GM12801 (cell line): ENCODE data around the gene TARM1.

Experiments used
- TF ChIP-seq, protein P1 (sequence below): IDR thresholded peaks from one replicate; pipeline ENCODE4 v1.5.1; 2011; ENCODE audit warnings: control low read depth; ENCODE audit not compliant: insufficient read length; ENCODE audit errors: extremely low read depth

Gene TARM1

DNA sequence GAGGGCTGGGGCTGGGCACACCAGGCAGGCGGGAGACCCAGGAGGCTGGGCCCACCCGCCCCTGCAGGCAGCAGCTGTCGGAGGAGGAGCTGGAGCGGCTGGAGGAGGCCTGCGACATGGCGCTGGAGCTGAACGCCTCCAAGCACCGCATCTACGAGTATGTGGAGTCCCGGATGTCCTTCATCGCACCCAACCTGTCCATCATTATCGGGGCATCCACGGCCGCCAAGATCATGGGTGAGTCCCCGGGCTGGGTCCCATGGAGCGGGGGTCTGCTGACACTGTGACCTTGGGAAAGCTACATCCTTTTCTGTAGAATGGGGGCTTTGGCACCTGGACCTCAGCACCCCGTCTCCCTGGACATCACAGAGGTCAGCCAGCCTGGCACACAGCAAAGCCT, 42.5 kb upstream of the TARM1 start:
- TF ChIP-seq, protein P1, sequence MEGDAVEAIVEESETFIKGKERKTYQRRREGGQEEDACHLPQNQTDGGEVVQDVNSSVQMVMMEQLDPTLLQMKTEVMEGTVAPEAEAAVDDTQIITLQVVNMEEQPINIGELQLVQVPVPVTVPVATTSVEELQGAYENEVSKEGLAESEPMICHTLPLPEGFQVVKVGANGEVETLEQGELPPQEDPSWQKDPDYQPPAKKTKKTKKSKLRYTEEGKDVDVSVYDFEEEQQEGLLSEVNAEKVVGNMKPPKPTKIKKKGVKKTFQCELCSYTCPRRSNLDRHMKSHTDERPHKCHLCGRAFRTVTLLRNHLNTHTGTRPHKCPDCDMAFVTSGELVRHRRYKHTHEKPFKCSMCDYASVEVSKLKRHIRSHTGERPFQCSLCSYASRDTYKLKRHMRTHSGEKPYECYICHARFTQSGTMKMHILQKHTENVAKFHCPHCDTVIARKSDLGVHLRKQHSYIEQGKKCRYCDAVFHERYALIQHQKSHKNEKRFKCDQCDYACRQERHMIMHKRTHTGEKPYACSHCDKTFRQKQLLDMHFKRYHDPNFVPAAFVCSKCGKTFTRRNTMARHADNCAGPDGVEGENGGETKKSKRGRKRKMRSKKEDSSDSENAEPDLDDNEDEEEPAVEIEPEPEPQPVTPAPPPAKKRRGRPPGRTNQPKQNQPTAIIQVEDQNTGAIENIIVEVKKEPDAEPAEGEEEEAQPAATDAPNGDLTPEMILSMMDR, result no peak

DNA sequence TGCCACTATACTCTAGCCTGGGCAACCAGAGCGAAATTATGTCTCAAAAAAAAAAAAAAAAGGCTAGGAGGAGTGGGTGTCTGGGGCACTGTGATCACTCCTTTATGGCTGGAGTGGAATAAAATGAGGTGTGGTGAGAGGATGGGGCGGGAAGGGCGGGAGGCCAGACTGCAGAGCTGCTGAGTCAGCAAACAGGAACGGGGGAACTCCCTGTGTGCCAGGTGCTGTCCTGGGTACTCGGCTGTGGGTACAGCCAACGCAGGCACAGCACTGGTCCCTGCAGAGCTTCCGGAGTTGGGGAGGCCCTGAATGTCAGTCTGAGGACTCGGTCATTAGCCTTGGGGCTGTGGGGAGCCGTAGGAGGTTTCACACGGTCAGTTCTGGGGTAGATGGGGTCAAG, 40.1 kb upstream of the TARM1 start:
- TF ChIP-seq, protein P1, result no peak

DNA sequence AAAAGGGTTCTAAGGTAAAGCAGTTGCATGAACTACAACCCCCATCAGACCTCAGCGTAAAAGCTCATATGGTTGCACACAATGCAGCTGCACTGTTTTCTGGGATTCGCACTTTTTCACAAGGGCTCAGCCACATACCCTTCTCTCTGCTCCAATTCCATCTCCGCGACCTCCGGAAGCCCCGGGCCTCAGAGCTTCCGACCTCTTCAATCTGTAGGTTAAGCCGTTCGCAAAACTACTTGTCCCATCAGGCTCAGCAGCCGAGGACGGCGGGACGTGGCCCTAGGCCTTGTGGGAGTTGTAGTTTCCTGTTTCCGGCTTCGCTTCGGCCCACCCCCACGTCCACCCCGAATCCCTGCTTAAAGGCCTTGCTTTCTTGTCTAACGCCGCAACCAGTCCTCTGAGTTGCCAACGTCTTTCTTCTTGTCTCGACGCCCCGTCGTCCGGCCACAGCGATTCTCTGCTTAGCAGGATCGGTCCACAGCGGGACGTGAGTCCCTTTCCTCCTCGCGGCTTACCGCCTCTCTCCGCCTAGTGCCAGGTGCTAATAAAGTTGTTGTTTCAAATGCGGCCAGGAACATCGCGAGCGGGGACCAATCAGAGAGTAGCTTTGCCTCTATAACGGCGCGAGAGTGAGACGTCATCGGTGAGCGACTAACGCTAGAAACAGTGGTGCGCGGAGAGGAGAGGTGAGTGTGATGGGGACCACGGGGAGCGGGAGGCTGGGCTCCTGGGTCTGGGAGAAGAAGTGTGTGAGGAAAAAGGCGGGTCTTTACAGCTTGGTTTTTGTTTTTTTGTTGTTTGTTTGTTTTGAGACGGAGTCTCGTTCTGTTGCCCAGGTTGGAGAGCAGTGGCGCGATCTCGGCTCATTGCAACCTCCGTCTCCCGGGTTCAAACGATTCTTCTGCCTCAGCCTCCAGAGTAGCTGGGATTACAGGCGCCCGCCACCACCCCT, 34.2 kb upstream of the TARM1 start, which contains the start of the genes PRPF31 and TFPT:
PRPF31 (plus strand) TSS at position 646 of the 955 bp plus-strand sequence. CDS start 2,525 bp downstream, outside the sequence.
TFPT (minus strand) TSS at position 549 of the 955 bp plus-strand sequence; CDS start at position 161, 388 bp downstream.
- TF ChIP-seq, protein P1, result no peak

DNA sequence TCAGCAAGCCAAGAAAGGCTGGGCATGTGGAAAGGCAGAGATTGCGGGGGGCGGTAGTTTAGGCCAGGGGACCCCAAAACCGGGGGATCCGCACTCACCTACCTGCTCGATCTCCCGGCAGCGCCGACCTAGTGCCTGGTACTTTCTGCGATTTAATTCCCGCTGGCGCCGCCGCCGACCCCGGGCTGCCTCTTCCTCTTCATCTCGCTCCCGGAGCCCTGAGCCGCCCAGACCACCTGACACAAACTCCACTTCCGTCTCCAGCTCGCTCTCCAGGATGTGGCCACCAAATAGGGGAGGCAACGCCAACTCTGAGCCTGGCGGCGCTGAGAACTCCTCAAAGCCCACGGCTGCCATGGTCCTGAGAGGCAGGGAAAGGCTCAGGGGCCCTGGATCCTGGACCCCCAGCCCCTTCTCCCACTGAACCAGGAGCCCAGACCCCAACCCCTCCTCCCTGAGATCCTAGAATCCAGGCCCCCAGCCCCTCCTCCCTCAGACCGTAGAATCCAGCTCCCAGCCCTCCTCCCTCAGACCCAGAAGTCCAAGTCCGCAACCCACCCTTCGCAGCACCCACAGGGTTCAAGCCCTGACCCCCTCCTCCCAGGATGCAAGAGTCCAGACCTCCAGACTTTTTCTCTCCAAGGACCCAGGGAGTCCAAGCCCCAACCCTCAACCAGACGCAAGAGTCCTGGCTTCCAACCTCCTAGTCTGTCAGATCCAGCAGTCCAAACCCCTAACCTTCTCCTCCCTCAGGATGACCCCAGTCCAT, 33.4 kb upstream of the TARM1 start:
- TF ChIP-seq, protein P1, result no peak

DNA sequence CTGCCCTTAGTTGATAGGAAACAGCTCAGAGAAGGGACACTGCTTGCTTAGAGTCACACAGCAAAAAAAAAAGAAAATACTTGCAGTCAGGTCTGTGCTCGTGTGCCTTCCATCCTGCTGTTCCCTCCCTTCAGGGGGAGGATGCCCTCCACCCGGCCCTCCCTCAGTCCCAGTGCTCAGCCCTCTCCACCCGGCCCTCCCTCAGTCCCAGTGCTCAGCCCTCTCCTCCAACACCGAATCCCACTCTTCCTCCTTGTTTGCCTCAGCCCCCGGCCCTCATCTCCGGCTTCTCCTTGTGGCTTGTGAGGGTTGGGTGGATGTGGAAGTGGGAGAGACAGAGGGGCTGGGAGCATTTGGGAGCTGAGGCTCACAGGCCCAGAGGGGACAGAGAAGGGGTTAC, 28.5 kb upstream of the TARM1 start:
- TF ChIP-seq, protein P1, result no peak

DNA sequence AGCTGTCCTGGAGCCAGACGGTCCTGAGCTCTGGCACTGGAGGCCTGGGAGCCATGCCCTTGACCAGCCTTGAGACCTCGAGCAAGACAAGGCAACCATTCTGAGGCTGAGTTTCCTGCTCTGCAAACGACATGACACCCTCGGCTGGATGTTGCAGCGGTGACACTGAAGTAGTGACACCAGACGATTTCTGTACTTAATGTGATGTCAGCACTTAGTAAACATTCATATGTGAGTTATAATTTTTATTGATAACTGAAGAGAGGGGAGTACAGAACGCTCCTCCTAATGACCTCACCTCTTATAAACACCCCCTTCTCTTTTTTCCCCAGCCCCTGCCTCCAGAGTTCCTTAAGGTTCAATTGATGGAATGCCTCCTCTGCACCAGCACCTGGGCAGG, 27.3 kb upstream of the TARM1 start:
- TF ChIP-seq, protein P1, result no peak

DNA sequence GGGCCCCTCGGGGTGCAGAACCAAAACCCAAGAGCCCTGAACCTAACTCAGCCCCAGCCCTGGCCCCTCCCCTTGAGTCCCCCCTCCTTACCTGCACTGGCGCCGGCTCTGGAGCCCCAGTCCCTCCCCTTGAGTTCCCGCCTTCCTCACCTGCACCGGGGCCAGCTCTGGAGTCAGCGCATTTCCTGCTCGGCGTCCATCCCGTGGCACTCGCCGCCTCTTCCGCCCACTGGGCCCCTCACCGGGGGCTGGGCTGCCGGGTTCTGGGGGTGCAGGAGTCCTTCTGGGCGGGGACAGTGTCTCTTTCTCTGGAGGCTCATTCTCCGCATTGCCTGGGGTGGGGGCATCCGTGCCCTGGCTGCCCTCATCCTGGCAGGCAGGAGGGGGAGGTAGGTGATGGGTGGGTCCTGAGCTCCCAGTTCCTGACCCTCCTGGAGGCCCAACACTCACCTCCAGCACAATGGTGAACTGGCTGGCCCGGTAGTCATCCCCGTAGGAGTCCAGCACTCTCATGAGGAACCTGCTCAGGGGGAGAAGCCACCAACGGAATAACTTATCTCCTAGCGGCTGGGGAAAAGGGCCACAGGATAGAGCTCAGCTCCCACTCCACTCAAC, 26.8 kb upstream of the TARM1 start:
- TF ChIP-seq, protein P1, result no peak
